ENCODE data around the gene PNMT.

PNMT gene, protein sequence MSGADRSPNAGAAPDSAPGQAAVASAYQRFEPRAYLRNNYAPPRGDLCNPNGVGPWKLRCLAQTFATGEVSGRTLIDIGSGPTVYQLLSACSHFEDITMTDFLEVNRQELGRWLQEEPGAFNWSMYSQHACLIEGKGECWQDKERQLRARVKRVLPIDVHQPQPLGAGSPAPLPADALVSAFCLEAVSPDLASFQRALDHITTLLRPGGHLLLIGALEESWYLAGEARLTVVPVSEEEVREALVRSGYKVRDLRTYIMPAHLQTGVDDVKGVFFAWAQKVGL

DNA sequence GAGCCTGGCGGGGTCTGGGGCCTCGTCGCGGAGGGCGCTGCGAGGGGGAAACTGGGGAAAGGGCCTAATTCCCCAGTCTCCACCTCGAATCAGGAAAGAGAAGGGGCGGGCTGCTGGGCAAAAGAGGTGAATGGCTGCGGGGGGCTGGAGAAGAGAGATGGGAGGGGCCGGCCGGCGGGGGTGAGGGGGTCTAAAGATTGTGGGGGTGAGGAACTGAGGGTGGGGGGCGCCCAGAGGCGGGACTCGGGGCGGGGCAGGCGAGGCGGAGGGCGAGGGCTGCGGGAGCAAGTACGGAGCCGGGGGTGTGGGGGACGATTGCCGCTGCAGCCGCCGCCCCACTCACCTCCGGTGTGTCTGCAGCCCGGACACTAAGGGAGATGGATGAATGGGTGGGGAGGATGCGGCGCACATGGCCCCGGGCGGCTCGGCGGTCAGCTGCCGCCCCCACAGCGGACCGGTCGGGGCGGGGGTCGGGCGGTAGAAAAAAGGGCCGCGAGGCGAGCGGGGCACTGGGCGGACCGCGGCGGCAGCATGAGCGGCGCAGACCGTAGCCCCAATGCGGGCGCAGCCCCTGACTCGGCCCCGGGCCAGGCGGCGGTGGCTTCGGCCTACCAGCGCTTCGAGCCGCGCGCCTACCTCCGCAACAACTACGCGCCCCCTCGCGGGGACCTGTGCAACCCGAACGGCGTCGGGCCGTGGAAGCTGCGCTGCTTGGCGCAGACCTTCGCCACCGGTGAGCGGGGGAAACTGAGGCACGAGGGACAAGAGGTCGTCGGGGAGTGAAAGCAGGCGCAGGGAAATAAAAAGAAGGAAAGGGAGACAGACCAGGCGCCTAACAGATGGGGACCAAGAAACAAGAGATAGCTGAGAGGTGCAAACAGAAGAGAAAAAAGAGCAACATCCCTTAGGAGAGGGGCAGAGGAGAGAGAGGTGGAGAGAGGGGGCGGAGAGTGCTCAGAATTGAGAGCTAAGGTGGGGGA, at the start of gene PNMT:
Gene PNMT (plus strand): TSS at position 509 of the 980 bp plus-strand sequence. CDS start 23 bp downstream, at position 532.
- DNase-seq (ENCODE audit: low read depth), result peak; percentile 45

DNA sequence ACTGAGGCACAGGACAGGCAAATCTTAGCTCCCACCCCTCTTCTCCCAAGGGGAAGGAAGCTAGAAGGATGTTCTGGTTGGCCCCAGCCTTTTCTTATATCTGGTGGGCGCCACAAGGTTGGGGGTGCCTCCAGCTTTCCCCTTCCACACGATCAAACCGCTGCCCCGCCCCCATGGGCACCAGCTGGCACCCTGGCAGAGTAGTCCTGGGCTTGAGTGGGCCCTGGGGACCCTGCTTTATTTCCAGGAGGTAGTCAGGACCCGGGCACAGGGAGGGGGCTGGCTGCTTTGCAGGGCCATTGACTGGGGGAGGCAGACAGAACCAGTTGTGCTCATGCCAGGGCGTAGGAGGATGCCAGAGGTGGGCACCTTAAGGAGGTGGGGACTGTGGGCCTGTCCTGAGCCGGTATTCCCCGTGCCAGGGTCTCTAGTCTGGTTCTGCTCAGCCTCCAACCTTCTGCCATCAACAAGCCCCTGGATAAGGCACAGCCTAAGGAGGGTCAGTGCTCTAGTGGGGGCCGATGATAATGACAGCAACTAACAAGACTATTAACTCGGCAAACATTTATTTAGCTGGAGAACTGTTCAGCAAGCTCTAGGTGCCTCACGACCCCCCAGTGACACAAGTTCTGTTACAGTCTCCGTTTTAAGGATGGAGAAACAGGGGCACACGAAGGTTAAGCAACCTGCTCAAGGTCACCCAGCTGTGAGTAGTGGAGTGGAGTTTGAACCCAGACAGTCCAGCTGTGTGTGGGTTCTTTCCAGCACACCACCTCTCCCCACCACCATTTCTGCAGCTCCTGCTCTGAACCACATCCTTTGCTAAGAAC, 49.1 kb upstream of the PNMT start:
- no peak for DNase-seq (ENCODE audit: low read depth)

DNA sequence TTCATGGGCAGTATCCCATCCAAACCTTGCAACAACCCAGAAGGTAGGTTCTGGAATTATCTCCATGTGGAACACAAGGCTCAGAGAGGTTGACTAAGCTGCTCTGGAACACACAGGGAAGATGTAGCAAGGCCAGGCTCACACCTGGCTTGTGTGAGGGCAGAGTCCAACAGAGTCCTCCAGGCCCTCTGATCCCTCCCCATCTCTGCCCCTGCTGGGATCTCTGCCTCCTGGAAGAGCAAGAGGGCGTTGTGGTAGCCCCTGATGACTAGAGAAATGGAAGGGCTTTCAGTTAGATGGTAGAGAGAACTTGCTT, 48.5 kb upstream of the PNMT start:
- DNase-seq (ENCODE audit: low read depth), result no peak

DNA sequence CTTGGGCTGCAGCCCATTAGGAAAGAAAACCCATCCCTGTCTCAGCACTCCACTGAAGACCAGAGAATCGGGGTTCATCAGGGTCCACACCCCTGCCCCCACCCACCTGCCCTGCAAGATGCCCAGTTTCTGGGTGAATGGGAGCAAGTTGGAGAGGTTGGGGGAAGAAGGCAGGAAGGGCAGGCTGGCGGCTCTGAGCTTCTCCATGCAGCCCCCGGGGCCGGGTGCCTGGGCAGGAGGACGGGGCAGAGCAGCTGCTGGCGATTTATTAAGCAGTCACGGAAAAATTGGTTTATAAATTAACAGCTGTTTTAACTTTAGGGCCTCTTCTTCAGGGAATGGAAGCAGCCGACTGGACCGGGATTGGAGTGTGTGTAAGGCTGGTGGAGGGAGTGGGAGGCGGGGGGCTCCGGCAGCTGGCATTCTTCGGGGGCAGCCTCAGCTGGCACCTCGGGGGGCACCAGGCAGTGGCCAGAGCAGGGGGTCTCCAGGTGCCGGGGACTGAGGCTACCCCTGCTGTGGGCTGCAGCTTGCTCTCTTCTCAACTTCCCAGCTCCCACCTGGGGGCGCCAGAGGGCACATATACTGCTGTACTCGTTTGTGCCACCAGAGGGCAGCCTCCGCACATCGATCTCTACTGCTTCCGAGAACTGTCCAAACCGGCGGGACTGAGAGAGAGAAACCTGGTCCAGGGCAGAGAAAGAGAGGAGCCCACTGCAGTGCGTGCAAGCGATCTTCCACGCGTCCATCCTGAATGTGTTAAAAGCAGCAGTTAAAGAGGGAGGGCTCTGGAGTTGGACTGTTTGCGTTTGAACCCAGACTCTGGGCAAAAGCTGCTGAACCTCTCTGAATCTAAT, 46.5 kb upstream of the PNMT start:
- peak; percentile 89 for DNase-seq (ENCODE audit: low read depth)

DNA sequence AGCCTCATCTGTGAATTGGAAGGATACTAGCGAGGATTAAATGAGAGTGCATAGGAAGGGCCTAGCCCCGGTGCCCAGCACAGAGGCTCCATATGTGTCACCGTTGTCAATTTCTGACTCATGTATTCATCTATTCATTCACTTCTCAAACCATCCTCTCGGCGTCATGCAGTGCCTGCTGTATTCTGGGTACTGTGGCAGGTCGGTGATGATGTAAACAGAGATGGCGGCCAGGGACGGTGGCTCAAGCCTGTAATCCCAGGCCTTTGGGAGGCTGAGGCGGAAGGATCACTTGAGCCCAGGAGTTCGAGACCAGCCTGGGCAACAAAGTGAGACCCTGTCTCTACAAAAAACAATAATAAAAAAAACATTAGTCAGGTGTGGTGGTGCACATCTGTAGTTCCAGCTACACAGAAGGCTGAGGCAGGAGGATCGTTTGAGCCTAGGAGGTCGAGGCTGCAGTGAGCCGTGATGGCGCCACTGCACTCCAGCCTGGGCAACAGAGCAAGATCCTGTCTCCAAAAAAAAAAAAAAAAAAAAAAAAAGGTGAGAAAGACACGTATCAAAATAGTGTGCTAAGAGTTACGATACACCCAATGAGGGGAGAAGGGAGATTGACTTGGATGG, 45.8 kb upstream of the PNMT start:
- DNase-seq (ENCODE audit: low read depth), result no peak

DNA sequence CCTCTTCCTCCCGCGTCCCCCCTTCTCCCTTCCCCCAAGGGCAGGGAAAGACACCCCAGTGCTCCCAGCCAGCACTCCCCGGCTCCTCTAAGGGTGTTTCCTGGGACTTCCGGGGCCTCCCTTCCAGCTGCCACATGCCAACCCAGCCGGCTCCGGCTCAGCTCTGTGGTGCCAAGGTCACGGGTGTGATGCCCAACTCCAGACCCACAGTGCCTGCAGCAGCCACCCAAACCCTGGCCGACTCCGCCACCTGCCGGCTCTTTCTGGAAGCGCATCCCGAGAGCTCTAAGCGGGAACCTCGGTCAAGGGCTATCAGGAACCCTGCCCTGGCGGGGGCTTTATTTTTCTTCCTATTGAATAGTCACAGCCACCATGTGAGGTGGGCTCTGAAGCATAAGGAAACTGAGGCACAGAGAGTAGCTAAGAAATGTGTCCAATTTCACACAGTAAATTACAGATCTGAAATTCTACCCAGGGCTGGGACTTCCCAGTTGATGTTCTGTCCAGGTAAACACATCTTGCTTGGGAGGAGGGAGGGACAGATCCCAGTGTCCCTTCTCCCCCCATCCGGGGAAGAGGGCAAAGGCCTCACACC, 44.8 kb upstream of the PNMT start:
- DNase-seq (ENCODE audit: low read depth), result peak; percentile 71

DNA sequence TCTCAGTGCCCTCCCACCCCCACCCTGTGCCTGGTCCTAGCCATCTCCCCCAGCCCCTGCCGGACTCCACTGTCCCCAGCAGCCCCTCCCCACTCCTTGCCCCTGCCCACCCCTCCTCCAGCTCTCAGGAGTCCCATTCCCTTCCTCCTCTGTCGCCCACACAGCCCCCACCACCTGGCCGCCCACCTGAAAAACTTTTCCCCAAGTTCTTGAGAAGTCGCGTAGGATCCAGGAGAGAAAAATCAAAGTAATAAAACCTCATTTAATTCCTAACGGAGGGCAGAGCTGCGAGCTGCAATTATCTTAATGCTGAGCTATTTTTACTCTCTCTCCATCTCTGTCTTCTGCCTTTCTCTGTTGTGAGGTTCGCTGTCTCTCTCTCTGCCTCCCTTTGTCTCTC, 43.9 kb upstream of the PNMT start:
- no peak for DNase-seq (ENCODE audit: low read depth)

DNA sequence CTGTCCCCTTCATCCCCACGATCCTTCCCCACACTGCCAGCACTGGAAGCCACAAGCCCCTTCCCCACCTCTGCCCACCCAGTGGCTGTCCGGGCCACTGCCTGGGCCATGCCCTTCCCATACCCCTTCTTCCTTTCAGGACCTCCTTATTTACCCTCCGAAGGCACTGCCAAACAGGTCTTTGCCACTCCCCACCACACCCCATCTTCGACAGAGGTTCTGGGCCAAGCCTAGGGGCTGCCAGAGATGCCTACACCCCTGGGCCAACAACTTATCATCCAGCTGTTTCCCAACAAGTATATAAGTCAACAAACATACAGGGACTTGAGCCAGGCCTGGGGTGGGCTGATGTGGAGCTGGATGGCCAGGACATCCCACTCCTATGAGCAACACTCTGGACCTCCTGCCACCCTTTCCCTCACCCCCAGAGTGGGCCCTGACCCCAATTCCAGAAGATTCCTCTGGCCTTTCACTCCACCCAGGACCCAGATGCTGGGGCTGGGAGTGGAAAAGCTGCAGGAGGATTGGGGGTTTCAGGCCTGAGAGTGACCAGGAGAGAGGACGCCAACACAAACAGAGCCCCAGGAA, 43.0 kb upstream of the PNMT start:
- no peak for DNase-seq (ENCODE audit: low read depth)

DNA sequence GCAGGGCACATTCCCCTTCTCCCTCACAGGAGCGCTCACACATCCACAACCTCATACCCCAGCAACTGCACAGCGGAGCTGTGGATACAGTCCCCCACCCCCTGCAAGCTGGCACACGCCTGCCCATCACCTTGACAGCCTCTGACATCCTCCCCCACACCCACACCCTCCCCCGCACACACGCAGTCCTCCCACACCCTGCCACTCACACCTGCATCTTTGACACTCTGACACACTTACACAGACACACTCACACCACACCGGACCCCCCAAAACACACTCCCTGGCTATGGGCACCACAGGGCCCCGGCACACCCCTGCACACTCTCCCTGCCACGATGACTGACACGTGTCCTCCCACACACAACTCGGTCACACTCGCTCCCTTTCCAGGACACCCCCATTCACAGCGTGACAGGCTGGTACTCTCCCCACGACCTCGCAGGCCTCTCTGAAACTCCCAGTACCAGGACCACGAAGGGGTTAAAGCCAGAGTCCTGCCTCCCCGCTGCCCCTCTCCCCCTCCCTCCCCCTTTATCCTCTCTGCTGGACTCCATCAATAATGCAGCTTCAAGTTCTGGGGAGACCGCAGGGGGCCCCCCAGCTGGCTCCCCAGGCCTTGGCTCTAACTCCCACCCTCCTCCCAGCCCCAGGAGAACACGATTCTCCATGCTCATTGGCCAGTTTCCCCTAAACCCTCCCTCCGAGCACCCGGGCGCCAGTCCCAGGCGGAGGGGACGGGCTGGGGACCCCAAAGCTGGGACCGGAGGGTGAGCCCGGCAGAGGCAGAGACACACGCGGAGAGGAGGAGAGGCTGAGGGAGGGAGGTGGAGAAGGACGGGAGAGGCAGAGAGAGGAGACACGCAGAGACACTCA, 41.8 kb upstream of the PNMT start, which contains the start of gene PPP1R1B:
Gene PPP1R1B (plus strand): TSS at position 782 of the 876 bp plus-strand sequence. CDS start 441 bp downstream, outside the sequence.
- no peak for DNase-seq (ENCODE audit: low read depth)

DNA sequence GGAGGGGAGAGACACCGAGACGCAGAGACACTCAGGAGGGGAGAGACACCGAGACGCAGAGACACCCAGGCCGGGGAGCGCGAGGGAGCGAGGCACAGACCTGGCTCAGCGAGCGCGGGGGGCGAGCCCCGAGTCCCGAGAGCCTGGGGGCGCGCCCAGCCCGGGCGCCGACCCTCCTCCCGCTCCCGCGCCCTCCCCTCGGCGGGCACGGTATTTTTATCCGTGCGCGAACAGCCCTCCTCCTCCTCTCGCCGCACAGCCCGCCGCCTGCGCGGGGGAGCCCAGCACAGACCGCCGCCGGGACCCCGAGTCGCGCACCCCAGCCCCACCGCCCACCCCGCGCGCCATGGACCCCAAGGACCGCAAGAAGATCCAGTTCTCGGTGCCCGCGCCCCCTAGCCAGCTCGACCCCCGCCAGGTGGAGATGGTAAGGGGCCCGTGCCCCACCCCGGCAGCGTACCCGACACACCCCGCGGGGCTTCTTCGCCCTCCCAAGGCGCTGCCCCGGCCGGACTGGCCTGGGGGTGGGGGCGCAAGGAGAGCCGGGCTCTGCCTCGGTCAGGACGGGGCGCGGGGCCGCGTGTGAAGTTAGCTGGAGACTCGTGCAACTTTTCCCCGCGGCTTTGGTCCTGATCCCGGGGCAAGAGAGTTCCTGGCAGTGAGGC, 41.1 kb upstream of the PNMT start:
- DNase-seq (ENCODE audit: low read depth), result no peak

DNA sequence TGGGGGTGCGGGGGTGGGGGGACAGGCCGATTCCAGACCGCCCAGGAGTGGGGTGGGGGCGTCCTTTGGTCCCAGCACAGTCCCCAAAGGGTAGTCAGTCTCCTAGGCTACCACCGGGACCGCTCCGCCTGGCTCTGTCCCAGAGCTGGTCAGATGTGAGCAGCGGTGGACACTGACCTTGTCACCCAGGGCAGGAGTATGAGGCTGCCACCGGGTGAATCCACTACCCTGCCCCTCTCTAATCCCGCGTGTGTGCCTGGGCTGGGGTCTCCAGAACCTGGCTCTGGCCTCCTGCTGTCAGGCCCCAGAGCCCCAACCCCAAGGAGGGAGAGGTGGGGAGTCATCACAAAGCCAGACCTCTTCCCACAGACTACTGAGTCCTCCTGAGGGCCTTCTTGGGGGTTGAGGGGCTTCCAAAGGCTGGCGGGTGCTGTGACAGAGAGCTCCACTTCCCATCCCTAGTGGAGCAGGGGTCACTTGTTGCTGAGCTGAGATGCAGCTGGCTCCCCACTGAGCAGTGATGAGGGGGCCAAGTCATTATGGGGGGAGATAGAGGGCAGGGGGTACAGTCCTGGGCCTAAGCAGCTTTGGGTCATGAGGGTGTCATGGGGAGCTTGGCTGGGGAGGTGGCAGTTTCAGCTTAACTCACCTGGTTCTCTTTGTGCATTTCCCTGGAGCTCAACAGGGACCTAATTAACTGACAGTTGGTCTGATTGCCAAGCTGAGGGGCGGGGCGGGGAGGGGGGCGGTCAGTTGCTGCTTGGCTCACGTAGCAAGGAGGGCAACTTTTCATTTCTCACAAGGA, 40.3 kb upstream of the PNMT start:
- no peak for DNase-seq (ENCODE audit: low read depth)

DNA sequence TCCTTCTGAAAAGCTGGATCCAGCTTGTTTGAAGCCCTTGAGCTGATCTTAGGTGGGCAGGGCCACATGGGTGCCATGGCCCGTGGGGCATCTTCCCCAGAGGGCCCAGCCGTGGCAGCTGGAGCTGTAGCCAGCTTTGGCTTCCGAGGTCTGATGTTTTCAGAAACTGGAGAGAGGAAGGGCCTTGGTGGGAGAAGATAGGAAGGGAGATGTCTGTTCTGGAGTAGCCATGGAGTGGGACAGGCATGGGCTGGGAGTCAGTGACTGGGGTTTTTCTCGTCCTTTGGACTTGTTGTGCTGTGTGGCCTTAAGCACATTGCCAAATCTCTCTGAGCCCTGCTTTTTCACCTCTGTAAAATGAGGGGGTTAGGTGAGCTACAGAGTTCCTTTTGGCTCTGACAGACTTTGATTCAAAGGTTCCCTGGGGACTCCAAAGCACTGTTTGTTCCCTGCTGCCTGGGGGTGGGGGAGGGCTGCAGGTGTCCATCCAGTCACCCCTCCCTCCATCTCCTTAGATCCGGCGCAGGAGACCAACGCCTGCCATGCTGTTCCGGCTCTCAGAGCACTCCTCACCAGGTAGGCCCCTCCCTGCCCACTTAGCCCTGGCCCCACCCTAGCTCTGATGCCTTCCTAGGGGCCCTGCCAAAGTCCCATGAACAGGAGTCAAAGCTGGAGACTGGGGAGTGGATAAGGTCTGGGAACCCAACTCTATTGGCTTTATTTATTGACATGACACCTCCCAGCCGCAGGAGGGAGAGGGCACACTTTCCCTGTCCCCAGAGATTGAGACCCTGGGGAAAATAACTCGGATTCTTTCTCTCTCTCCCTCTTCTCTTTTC, 39.4 kb upstream of the PNMT start:
- no peak for DNase-seq (ENCODE audit: low read depth)

DNA sequence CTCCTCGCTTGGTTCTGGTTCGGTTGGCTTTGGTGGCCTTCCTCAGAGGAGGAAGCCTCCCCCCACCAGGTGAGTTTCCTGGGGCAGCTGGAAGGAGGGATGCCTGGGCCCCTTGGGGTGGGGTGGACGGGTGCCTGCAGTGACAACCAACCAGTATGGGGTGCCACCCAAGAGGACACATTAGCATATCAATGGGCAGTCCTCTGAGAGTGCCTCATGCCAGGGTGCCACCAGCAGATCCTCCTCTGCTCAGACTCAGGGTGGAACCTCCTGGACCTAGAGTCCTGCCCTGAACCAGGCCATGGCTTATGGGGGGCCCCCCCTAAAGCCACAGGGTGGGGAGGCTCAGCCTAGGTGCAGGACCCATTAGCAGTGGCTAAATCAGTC, 38.8 kb upstream of the PNMT start:
- DNase-seq (ENCODE audit: low read depth), result no peak

DNA sequence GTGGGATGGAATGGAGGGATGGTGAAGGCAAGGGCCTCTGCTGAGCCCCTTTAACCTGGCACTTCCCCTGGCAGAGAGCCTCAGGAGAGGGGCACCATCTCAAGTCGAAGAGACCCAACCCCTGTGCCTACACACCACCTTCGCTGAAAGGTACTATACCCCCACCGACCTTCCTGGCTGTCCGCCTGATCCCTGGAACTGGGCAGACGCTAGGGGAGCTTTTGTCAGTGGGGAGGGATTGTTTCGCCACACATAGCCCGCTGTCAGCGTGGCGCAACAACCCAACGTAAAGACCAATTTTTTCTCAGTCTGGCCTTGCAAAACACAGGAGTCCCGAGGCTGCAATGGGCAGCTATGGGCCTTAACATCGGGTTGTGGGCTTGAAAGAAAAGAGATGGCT, 38.4 kb upstream of the PNMT start:
- DNase-seq (ENCODE audit: low read depth), result no peak

DNA sequence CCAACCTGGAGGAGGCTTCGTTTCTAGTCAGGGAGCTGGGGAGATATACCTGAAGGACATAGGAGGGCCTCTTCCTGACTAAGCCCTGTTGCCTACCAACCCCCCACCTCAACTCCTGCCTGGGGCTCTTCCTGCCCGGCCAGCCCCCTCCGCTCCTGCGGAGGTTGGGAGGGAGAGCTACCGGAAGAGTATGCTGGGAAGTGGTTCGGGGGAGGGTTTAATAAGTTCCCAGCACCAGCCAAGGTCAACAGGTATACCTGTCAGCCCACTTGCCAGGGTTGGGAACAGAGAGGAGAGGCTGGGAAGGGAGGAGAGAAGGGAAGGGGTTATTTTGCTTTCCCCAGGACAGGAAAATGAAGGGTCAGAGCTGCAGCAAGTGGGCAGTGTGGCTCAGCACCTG, 36.9 kb upstream of the PNMT start:
- DNase-seq (ENCODE audit: low read depth), result no peak

DNA sequence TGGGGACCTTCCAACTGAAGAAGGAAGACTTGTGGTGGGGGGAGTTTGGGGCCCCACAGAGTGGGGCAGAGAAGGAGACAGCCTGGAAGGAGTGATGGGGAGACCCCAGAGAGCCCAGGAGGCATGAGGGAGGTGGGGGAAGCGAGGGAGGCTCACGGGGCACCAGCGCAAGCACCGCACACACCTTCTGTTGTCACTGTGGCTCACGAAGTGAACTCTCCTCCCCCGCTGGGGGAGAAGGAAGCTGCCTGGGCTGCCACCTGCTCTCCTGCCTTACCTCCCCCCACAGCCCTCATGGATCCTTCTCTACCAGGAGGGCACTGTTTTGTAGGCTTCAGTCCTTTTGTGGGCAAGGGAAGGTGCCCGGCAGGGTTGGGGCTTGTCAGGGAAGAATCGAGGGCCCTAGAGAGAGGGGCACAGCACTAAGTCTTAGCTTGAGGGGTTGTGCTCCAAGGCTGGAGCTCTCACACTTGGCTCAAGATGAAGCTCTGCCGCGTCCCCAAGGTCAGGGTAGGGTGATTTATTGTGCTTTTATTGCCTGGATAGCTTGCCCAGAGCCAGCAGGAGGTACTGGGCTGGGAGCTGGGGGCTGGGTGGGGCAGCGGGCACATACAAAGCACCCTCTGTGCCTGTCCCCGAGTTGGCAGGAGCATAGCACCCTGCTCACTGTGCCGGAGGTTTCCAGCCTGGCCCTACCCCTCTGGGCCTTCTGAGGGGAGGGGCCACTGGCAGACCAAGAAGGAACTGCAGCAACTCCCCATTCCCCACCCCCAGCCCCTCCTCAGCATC, 35.9 kb upstream of the PNMT start:
- no peak for DNase-seq (ENCODE audit: low read depth)

All from stimulated activated CD8-positive, alpha-beta memory T cell treated with anti-CD3 and anti-CD28 coated beads, Interleukin-15, amount 100 ng/mL, for 24 hours (primary cell).